H1 (cell line): ENCODE data around the gene ZNF629.

Source experiments
- ATF2 ChIP-seq: IDR thresholded peaks from 2 replicates; pipeline ENCODE4 v1.6.1; 2012; ENCODE audit warnings: low read length, inconsistent platforms
- CTCF ChIP-seq, 3 experiments: IDR thresholded peaks; 1 replicate in 2 of 3; 2 replicates in 1 of 3; pipeline versions ENCODE4 v1.5.1 to v1.6.1; 2011; ENCODE audit warnings: low read length in 3 of 3, mild to moderate bottlenecking in 3 of 3, inconsistent platforms in 2 of 3, low read depth in 1 of 3, moderate library complexity in 1 of 3; ENCODE audit not compliant: insufficient read depth in 1 of 3; ENCODE audit errors: control extremely low read depth in 1 of 3
- GTF2F1 ChIP-seq: IDR thresholded peaks from 2 replicates; pipeline ENCODE4 v1.6.1; 2012; ENCODE audit warnings: low read depth, low read length, improper control_type of control experiment, borderline replicate concordance
- MAFK ChIP-seq: IDR thresholded peaks from 2 replicates; pipeline ENCODE4 v1.6.1; 2012; ENCODE audit warnings: low read depth, mild to moderate bottlenecking, improper control_type of control experiment, low read length
- POLR2A ChIP-seq, 2 experiments: IDR thresholded peaks; 1 replicate in 1 of 2; 2 replicates in 1 of 2; pipeline ENCODE4 v1.6.1; 2011; ENCODE audit warnings: low read depth in 2 of 2, low read length in 2 of 2, mild to moderate bottlenecking in 2 of 2; ENCODE audit errors: control extremely low read depth in 1 of 2
- POLR2AphosphoS5 ChIP-seq: IDR thresholded peaks from 2 replicates; pipeline ENCODE4 v1.6.1; 2011; ENCODE audit warnings: low read depth, low read length

- TF ChIP-seq POLR2A (IDR thresholded peaks at IDR 0.05; ENCODE audit: control extremely low read depth in 1 of 2, low read depth in 2 of 2, low read length in 2 of 2), result no peak
- TF ChIP-seq GTF2F1, result no peak
- TF ChIP-seq CTCF (IDR thresholded peaks at IDR 0.05; ENCODE audit: control extremely low read depth in 1 of 3, insufficient read depth in 1 of 3, low read depth in 1 of 3, low read length in 3 of 3), result no peak
- no peak for TF ChIP-seq POLR2AphosphoS5
- no peak for TF ChIP-seq MAFK
- no peak for TF ChIP-seq ATF2
These were observed 46.4 kb downstream of the ZNF629 start for GRCh38 chr16:30740364-30741251.
